Panc1 (cell line): ENCODE measurements around the gene CHID1. TPM values are rescaled to one million over a fixed set of nuclear protein-coding genes. Genes with fewer than 3 reads are reported as not detected.
A peak's percentile ranks its signal among the peaks of the same experiment; 100 is the strongest.

ENCODE experiments used
- ATAC-seq: fragments of 200-7000 bp; cut with Tn5 transposase; 2 replicates; pipeline ENCODE4 v1.9.1; 2020; ENCODE audit warnings: mild to moderate bottlenecking, moderate library complexity
- BruUV-seq: library from RNA; stranded (reverse); fragments of 400-500 nt; replicated peaks from 2 replicates; lab custom pipeline; 2021; lab: Mats Ljungman, UMichigan
- CTCF ChIA-PET: fragments of 300-600 bp; sonication (Branson Sonifier 250); formaldehyde crosslinking; loops from one replicate; lab custom pipeline; 2022; ENCODE audit warnings: antibody characterized with exemption; lab: Charles Lee
- POLR2A ChIA-PET: fragments of 300-600 bp; sonication (Branson Sonifier 250); formaldehyde crosslinking; loops from one replicate; lab custom pipeline; 2022; ENCODE audit warnings: antibody characterized with exemption; lab: Charles Lee
- DNase-seq: peaks from one replicate; pipeline ENCODE4 v3.0.0-alpha.2; 2010; ENCODE audit warnings: low read depth, low spot score
- H3K27ac ChIP-seq: 2 replicates; pipeline ENCODE4 v1.5.1; 2011; ENCODE audit warnings: mild to moderate bottlenecking, low read length, inconsistent platforms
- H3K27me3 ChIP-seq: fragments of 200-500 bp; sonication (Bioruptor generic); 2 replicates; pipeline ENCODE4 v1.6.0; 2014; ENCODE audit warnings: low read length, inconsistent platforms; ENCODE audit not compliant: control insufficient read depth, insufficient read depth
- H3K36me3 ChIP-seq: fragments of 200-500 bp; sonication (Bioruptor generic); 2 replicates; pipeline ENCODE4 v1.5.1; 2014; ENCODE audit warnings: inconsistent platforms, mild to moderate bottlenecking, low read length, moderate library complexity; ENCODE audit not compliant: control insufficient read depth, insufficient read depth
- H3K4me1 ChIP-seq: 2 replicates; pipeline ENCODE4 v1.5.1; 2011; ENCODE audit warnings: inconsistent platforms, mild to moderate bottlenecking, low read length, moderate library complexity; ENCODE audit not compliant: control insufficient read depth, insufficient read depth
- H3K4me3 ChIP-seq, 2 experiments: 2 replicates each; pipeline ENCODE4 v1.5.1; 2011 to 2012; ENCODE audit warnings: low read depth in 2 of 2, low read length in 2 of 2, mild to moderate bottlenecking in 2 of 2, inconsistent platforms in 1 of 2, moderate library complexity in 1 of 2
- H3K9me3 ChIP-seq: fragments of 200-500 bp; sonication (Bioruptor generic); 2 replicates; pipeline ENCODE4 v1.5.1; 2014; ENCODE audit warnings: low read depth, mild to moderate bottlenecking, inconsistent platforms, low read length, moderate library complexity; ENCODE audit not compliant: control insufficient read depth, insufficient read depth
- CTCF ChIP-seq: fragments of 450-650 bp; IDR thresholded peaks from 2 replicates; pipeline ENCODE4 v1.5.1; 2017; ENCODE audit warnings: mild to moderate bottlenecking
- POLR2AphosphoS5 ChIP-seq: IDR thresholded peaks from 2 replicates; pipeline ENCODE4 v1.6.1; 2012; ENCODE audit warnings: mild to moderate bottlenecking, low read depth, low read length, moderate library complexity
- SIN3A ChIP-seq: IDR thresholded peaks from 2 replicates; pipeline ENCODE4 v1.6.1; 2012; ENCODE audit warnings: low read depth, mild to moderate bottlenecking, low read length, moderate library complexity, borderline replicate concordance; ENCODE audit not compliant: insufficient read depth
- TCF7L2 ChIP-seq: IDR thresholded peaks from 2 replicates; pipeline ENCODE4 v1.6.1; 2011; ENCODE audit warnings: mild to moderate bottlenecking, low read depth, low read length, inconsistent platforms
- in situ Hi-C: cut with HindIII; loops from 2 replicates; pipeline ENCODE4 v1.10.0; 2016; ENCODE audit warnings: low sequenced_read_pairs, low pct_unique_long_range_greater_than_20kb
- intact Hi-C: fragments of 100-400 bp; cut with micrococcal nuclease; formaldehyde crosslinking; loops from one replicate; pipeline ENCODE4 v1.10.0; 2022; ENCODE audit not compliant: unreplicated experiment
- total RNA-seq: library from RNA; stranded (reverse); gene quantifications from one replicate; pipeline ENCODE4 v1.2.1, GENCODE V29; 2021; ENCODE audit not compliant: unreplicated experiment
- TF ChIP-seq, protein P1 (sequence below), 2 experiments: IDR thresholded peaks; 2 replicates each; pipeline ENCODE4 v1.6.1; 2011 to 2012; ENCODE audit warnings: low read depth in 2 of 2, control low read depth in 1 of 2, low read length in 1 of 2, mild to moderate bottlenecking in 1 of 2, moderate library complexity in 1 of 2; ENCODE audit not compliant: insufficient read depth in 1 of 2

The CHID1 gene
- total RNA-seq, 1 experiment from 2014 or later, result 224 TPM

- Histone ChIP-seq H3K9me3 (no peaks in the 10 kb centered on the region), H3K4me3 (peak overlapping the region; percentile 85 to 96), H3K27me3 (no peaks in the 10 kb centered on the region), H3K27ac (peak overlapping the region; percentile 92), H3K36me3 (peaks cover 5% of the 10 kb centered on the region; the same call in 1 of the 2 replicates), H3K4me1 (peaks cover 70% of the 10 kb centered on the region)
- no TSS peak for BruUV-seq
- ATAC-seq (no peak), DNase-seq (no peak)
- in situ Hi-C loops (no loop called here), intact Hi-C loops (no loop called here)
- TF ChIP-seq TCF7L2 (no peak), POLR2AphosphoS5 (peak; percentile 48), CTCF (peak; percentile 91), SIN3A (no peak)
- TF ChIP-seq, protein P1, sequence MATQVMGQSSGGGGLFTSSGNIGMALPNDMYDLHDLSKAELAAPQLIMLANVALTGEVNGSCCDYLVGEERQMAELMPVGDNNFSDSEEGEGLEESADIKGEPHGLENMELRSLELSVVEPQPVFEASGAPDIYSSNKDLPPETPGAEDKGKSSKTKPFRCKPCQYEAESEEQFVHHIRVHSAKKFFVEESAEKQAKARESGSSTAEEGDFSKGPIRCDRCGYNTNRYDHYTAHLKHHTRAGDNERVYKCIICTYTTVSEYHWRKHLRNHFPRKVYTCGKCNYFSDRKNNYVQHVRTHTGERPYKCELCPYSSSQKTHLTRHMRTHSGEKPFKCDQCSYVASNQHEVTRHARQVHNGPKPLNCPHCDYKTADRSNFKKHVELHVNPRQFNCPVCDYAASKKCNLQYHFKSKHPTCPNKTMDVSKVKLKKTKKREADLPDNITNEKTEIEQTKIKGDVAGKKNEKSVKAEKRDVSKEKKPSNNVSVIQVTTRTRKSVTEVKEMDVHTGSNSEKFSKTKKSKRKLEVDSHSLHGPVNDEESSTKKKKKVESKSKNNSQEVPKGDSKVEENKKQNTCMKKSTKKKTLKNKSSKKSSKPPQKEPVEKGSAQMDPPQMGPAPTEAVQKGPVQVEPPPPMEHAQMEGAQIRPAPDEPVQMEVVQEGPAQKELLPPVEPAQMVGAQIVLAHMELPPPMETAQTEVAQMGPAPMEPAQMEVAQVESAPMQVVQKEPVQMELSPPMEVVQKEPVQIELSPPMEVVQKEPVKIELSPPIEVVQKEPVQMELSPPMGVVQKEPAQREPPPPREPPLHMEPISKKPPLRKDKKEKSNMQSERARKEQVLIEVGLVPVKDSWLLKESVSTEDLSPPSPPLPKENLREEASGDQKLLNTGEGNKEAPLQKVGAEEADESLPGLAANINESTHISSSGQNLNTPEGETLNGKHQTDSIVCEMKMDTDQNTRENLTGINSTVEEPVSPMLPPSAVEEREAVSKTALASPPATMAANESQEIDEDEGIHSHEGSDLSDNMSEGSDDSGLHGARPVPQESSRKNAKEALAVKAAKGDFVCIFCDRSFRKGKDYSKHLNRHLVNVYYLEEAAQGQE (IDR thresholded peaks at IDR 0.05; ENCODE audit: insufficient read depth in 1 of 2, low read depth in 2 of 2, low read length in 1 of 2), result no peak
- ChIA-PET POLR2A (interaction anchor here (0.5 kb wide), 1 partner anchor 511 kb away, joined by 5 read pairs; no protein-coding TSS in a partner anchor), CTCF (interaction anchor here (0.6 to 1.1 kb wide), 2 partner anchors 58 to 211 kb away, joined by 3 read pairs; no protein-coding TSS in a partner anchor)
These were observed 70.6 kb downstream of the CHID1 start for GRCh38 chr11:839875-840617.

DNA sequence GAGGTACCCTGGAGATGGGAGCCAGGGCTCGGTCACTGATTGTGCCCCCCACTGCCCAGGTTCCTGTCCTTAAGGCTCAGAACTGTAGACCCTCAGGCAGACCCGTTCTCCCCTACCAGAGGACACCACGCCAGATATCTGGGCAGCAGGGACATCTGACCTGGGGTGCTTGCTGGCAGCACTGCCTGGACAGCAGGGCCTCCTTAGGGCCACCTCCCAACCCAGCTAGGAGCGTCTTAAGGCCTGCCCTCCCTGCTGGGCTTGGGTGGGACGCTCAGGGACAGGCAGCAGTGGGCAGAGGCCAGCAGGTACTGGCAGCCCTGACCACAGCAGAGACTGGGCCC, 71.4 kb downstream of the CHID1 start:
- no peak overlapping the region; a peak in 1 of 4 replicates for H3K4me3 ChIP-seq
- peaks cover 71% of the 10 kb centered on the region for H3K4me1 ChIP-seq
- H3K9me3 ChIP-seq, result no peaks in the 10 kb centered on the region
- ATAC-seq (no peak), DNase-seq (no peak)
- in situ Hi-C loops, result no loop called here
- ChIA-PET POLR2A (no interaction called here), CTCF (interaction anchor here (1.3 kb wide), 1 partner anchor 19 kb away, joined by 3 read pairs; no protein-coding TSS in a partner anchor)
- intact Hi-C loops, result no loop called here
- no TSS peak for BruUV-seq
- TF ChIP-seq SIN3A (peak; percentile 86), TCF7L2 (no peak), POLR2AphosphoS5 (peak; percentile 89)
- H3K27ac ChIP-seq, result peak overlapping the region; percentile 92
- no peaks in the 10 kb centered on the region for H3K27me3 ChIP-seq
- peaks cover 5% of the 10 kb centered on the region; the same call in 1 of the 2 replicates for H3K36me3 ChIP-seq
